Chondrocyte (in vitro differentiated cells): ENCODE results near the gene GRIA4. TPM values are rescaled to one million over a fixed set of nuclear protein-coding genes. Genes with fewer than 3 reads are reported as not detected.

ENCODE experiments used
- DNase-seq: peaks from one replicate; pipeline ENCODE4 v3.0.0; 2021; ENCODE audit warnings: mixed read lengths, low spot score
- H3K27ac Mint-ChIP-seq: one replicate; pipeline ENCODE4 v1.8.0; 2021; ENCODE audit warnings: mild to moderate bottlenecking, moderate library complexity, mixed read lengths; ENCODE audit not compliant: unreplicated experiment
- H3K27me3 Mint-ChIP-seq: 2 replicates; pipeline ENCODE4 v1.8.0; 2021; ENCODE audit warnings: low read depth, mixed read lengths
- H3K36me3 Mint-ChIP-seq: 2 replicates; pipeline ENCODE4 v1.8.0; 2021; ENCODE audit warnings: low read depth, mixed read lengths
- H3K4me1 Mint-ChIP-seq: 2 replicates; pipeline ENCODE4 v1.8.0; 2021; ENCODE audit warnings: low read depth, mild to moderate bottlenecking, mixed read lengths
- H3K4me3 Mint-ChIP-seq: one replicate; pipeline ENCODE4 v1.8.0; 2021; ENCODE audit warnings: mild to moderate bottlenecking, moderate library complexity, mixed read lengths; ENCODE audit not compliant: unreplicated experiment
- H3K9me3 Mint-ChIP-seq: 2 replicates; pipeline ENCODE4 v1.8.0; 2021; ENCODE audit warnings: low read depth, mixed read lengths
- total RNA-seq: library from RNA; stranded (reverse); gene quantifications from 3 replicates; pipeline ENCODE4 v1.2.1, GENCODE V29; 2021
- TF ChIP-seq, protein P1 (sequence below): fragments of 200-600 bp; sonication (generic); IDR thresholded peaks from 2 replicates; pipeline ENCODE4 v1.5.0; 2021; ENCODE audit warnings: antibody characterized with exemption, mild to moderate bottlenecking, moderate library complexity

The GRIA4 gene
- total RNA-seq, 1 donor from 2014 or later, result not detected

DNA sequence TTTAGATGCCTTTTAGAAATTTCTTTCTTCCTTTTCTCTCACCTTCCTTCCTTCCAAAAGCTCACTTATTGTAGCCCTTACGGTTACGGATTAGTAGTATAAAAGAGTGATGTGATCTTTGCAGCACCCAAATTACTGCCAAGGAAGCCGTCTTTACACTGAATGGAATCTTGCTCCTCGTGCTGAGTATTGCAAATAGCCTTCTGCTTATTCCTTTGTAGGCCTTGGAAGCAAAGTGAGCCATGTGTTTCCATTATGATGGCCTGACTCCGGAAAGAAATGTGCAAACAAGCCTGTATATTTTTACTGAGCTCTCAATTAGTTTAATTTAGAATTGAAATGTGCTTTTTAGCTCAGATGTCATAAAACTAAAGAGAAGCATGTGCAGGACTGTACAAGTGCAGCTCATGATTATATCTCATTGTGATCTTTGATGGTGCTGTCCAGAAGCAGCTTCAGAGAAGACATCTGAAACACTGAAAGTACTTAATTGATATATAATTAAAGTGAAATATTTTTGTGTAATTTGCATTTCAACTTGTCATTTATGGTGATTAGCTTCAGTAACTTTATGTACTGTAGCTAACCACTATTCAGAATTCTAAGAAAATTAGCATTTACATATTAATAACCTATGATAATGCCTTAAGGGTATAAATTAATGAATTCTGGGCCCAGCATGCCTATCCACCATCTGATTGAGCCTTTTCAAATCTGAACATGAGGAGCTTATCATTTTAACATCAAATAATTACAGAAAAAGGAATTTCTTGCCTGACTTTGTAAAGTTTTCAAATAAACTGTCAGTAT, 129.3 kb downstream of the GRIA4 start:
- DNase-seq, result no peak
- Mint-ChIP-seq H3K9me3 (no peaks in the 10 kb centered on the region), H3K4me3 (no peak overlapping the region), H3K27me3 (no peaks in the 10 kb centered on the region), H3K36me3 (no peaks in the 10 kb centered on the region), H3K27ac (no peak overlapping the region), H3K4me1 (no peaks in the 10 kb centered on the region)
- TF ChIP-seq, protein P1, sequence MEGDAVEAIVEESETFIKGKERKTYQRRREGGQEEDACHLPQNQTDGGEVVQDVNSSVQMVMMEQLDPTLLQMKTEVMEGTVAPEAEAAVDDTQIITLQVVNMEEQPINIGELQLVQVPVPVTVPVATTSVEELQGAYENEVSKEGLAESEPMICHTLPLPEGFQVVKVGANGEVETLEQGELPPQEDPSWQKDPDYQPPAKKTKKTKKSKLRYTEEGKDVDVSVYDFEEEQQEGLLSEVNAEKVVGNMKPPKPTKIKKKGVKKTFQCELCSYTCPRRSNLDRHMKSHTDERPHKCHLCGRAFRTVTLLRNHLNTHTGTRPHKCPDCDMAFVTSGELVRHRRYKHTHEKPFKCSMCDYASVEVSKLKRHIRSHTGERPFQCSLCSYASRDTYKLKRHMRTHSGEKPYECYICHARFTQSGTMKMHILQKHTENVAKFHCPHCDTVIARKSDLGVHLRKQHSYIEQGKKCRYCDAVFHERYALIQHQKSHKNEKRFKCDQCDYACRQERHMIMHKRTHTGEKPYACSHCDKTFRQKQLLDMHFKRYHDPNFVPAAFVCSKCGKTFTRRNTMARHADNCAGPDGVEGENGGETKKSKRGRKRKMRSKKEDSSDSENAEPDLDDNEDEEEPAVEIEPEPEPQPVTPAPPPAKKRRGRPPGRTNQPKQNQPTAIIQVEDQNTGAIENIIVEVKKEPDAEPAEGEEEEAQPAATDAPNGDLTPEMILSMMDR, result no peak

DNA sequence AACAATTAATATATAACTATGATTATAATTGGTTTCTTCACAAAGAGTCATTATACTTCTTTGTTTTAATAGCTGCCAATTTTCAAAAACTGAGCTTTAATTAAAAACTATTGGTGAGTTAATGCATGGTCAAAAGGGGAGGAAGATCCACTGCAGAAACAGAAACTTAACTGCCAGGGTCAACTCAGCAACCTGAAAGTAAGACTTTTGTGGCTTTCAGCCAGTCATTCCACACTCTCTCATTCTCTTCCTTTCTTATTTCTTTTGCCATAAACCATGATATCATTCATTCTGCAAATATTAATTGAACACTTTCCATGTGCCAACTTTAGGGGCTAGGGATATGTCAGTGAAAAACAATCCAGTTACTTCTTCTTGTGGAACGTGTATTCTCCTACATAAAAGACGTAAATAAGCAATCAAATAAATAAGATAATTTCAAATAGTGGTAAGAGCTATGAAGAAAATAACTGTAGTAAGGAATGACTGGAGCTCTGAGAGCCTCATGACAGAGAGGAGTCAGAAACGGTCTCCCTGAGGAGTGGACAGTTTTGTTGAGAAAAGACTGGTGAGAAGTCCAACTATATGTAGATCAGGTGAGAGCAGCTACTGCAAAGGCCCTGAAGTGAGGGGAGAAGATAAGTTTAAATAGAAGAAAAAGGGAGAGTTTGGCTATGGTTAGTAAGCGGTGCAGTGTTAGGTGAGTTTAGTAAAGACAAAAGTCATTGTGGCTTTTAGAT, 130.5 kb downstream of the GRIA4 start:
- Mint-ChIP-seq H3K9me3 (no peaks in the 10 kb centered on the region), H3K4me1 (no peaks in the 10 kb centered on the region), H3K36me3 (no peaks in the 10 kb centered on the region), H3K27me3 (no peaks in the 10 kb centered on the region), H3K27ac (no peak overlapping the region), H3K4me3 (no peak overlapping the region)
- TF ChIP-seq, protein P1, result no peak
- DNase-seq, result no peak

DNA sequence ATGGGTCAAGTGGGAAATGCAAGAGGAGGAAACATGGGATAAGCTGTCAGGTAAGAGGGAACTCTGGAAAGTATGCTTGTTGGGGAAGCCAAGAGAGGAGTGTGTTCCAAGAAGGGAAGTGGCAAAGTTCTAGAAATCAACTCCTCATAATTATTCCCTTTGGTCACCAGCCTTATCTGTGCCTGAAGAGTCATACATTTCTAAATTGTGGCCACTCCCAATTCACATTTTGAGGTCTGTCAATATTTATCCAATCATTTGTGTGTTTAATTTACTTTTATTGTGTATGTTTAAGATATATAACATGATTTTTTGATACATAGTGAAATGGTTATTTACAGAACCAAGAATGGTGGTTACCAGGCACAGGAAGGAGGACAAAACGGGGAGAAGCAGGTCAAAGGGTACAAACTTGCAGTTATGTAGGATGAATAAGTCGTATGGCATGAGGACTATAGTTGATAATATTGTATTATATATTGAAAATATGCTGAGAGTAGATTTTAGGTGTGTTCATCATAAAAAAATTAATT, 131.7 kb downstream of the GRIA4 start:
- TF ChIP-seq, protein P1, result no peak
- H3K36me3 Mint-ChIP-seq, result no peaks in the 10 kb centered on the region
- H3K4me3 Mint-ChIP-seq, result no peak overlapping the region
- no peaks in the 10 kb centered on the region for H3K4me1 Mint-ChIP-seq
- DNase-seq, result no peak
- no peaks in the 10 kb centered on the region for H3K27me3 Mint-ChIP-seq
- H3K27ac Mint-ChIP-seq, result no peak overlapping the region
- no peaks in the 10 kb centered on the region for H3K9me3 Mint-ChIP-seq

DNA sequence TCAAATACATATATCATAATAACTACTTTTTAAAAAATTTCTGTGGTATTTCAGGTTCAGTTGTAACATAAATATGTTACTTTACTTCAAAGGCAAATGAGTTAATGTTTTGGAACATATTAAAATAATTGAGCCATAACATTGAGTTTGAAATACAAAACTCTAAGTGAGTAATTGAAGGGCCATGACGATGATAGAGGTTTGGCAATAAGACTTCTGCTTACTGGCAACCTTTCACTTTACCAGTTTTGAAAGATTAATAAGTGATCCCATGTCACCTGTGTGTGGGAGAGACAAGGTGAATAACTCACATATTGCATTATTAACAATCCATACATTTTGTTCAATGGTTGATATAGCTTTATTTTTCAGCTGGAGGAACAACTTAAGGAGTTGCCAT, 144.4 kb downstream of the GRIA4 start:
- H3K27ac Mint-ChIP-seq, result no peak overlapping the region
- H3K27me3 Mint-ChIP-seq, result peaks cover 3% of the 10 kb centered on the region
- H3K4me1 Mint-ChIP-seq, result no peaks in the 10 kb centered on the region
- no peaks in the 10 kb centered on the region for H3K9me3 Mint-ChIP-seq
- H3K4me3 Mint-ChIP-seq, result no peak overlapping the region
- DNase-seq, result no peak
- H3K36me3 Mint-ChIP-seq, result no peaks in the 10 kb centered on the region
- TF ChIP-seq, protein P1, result no peak

DNA sequence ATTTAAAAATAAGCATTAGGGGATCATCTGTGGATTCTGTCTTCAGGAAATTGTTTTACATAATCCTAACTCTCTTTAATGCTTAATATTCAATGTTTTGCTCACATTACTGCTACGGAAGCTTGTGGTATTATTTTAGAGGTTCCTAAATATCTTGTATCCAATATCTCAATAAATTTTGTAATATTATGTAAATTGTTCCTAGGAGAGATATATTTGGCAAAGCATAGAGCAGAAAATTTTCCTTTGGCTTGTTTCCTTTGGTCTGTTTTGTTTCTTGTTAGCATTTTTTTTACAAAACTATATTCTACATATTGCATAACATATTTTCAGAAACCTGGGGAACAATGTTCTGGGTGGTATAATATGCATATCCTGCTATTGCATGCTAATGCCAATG, 144.8 kb downstream of the GRIA4 start:
- peaks cover 3% of the 10 kb centered on the region for H3K27me3 Mint-ChIP-seq
- H3K9me3 Mint-ChIP-seq, result no peaks in the 10 kb centered on the region
- no peak overlapping the region for H3K4me3 Mint-ChIP-seq
- no peaks in the 10 kb centered on the region for H3K36me3 Mint-ChIP-seq
- no peaks in the 10 kb centered on the region for H3K4me1 Mint-ChIP-seq
- TF ChIP-seq, protein P1, result no peak
- DNase-seq, result no peak
- H3K27ac Mint-ChIP-seq, result no peak overlapping the region
